Measurements from ENCODE around the gene VSIG2.
A peak's percentile ranks its signal among the peaks of the same experiment; 100 is the strongest.
"Not testable (repeated sequence)": the region's sequence is repeated elsewhere in the genome, so short reads cannot be mapped to it uniquely, and the experiment has no call there.

Gene VSIG2

GRCh38 chr11:124751741-124752470, at the start of gene VSIG2:
VSIG2 (minus strand) TSS chr11:124752255; CDS start chr11:124752137, 118 bp downstream.
- DNase-seq, result no peak

- no peak for DNase-seq
Observed at GRCh38 chr11:124801014-124801413, 49.0 kb upstream of the VSIG2 start.

- peak; percentile 79 for DNase-seq
Observed at GRCh38 chr11:124800226-124800929, 48.3 kb upstream of the VSIG2 start, which contains the start of gene MSANTD2. MSANTD2 (minus strand) TSS chr11:124800406; CDS start chr11:124800380, 26 bp downstream.

- DNase-seq, result peak; percentile 22
Observed at GRCh38 chr11:124799348-124800225, 47.5 kb upstream of the VSIG2 start.

- DNase-seq, result no peak
Observed at GRCh38 chr11:124798991-124799347, 46.9 kb upstream of the VSIG2 start.

- DNase-seq, result no peak
Observed at GRCh38 chr11:124796312-124796711, 44.3 kb upstream of the VSIG2 start.

GRCh38 chr11:124793466-124794278, 41.6 kb upstream of the VSIG2 start:
- no peak for DNase-seq

GRCh38 chr11:124791626-124792341, 39.7 kb upstream of the VSIG2 start:
- DNase-seq, result no peak

GRCh38 chr11:124788521-124788920, 36.5 kb upstream of the VSIG2 start:
- DNase-seq, result no peak

GRCh38 chr11:124784051-124784450, 32.0 kb upstream of the VSIG2 start:
- no peak for DNase-seq

GRCh38 chr11:124783002-124783401, 30.9 kb upstream of the VSIG2 start:
- no peak for DNase-seq

GRCh38 chr11:124779568-124779967, 27.5 kb upstream of the VSIG2 start:
- no peak for DNase-seq

- no peak for DNase-seq
Observed at GRCh38 chr11:124778281-124778680, 26.2 kb upstream of the VSIG2 start.

- DNase-seq, result no peak
Observed at GRCh38 chr11:124776865-124777645, 25.0 kb upstream of the VSIG2 start.

GRCh38 chr11:124770959-124771358, 18.9 kb upstream of the VSIG2 start:
- not testable (repeated sequence) for DNase-seq

GRCh38 chr11:124769806-124770774, 18.0 kb upstream of the VSIG2 start:
- DNase-seq, result no peak

- DNase-seq, result no peak
Observed at GRCh38 chr11:124768914-124769313, 16.9 kb upstream of the VSIG2 start.

GRCh38 chr11:124766156-124766555, 14.1 kb upstream of the VSIG2 start:
- DNase-seq, result no peak

GRCh38 chr11:124763156-124763947, 11.3 kb upstream of the VSIG2 start:
- DNase-seq, result peak; percentile 80
